Caco-2 (cell line): ENCODE results near the gene SALL4. TPM values are rescaled to one million over a fixed set of nuclear protein-coding genes. Genes with fewer than 3 reads are reported as not detected.

ENCODE experiments used
- BruUV-seq: library from RNA; stranded (reverse); fragments of 400-500 nt; replicated peaks from 2 replicates; lab custom pipeline; 2021; lab: Mats Ljungman, UMichigan
- CTCF ChIA-PET: fragments of 300-600 bp; sonication (Branson Sonifier 250); formaldehyde crosslinking; loops from one replicate; lab custom pipeline; 2022; ENCODE audit warnings: antibody characterized with exemption; lab: Charles Lee
- POLR2A ChIA-PET: fragments of 300-600 bp; sonication (Branson Sonifier 250); formaldehyde crosslinking; loops from one replicate; lab custom pipeline; 2022; ENCODE audit warnings: antibody characterized with exemption; lab: Charles Lee
- DNase-seq, 2 experiments: peaks; one replicate each; pipeline versions ENCODE4 v3.0.0 to v3.0.0-alpha.2; 2020 to 2022
- H3K27me3 ChIP-seq: replicated peaks from 2 replicates; pipeline ENCODE4 v1.6.0; 2011; ENCODE audit warnings: low read length; ENCODE audit not compliant: control insufficient read depth, insufficient read depth
- H3K36me3 ChIP-seq: 2 replicates; pipeline ENCODE4 v1.5.1; 2011; ENCODE audit warnings: low read length; ENCODE audit not compliant: control insufficient read depth, insufficient read depth
- H3K4me1 ChIP-seq: fragments of 250-450 bp; sonication (Bioruptor Pico); 2 replicates; pipeline ENCODE4 v1.5.1; 2020; ENCODE audit warnings: mild to moderate bottlenecking
- H3K4me3 ChIP-seq: 2 replicates; pipeline ENCODE4 v1.5.1; 2011; ENCODE audit warnings: low read depth, mild to moderate bottlenecking, control low read depth, low read length
- H3K9me3 ChIP-seq: fragments of 250-450 bp; sonication (Bioruptor Pico); 2 replicates; pipeline ENCODE4 v1.5.1; 2020; ENCODE audit warnings: mild to moderate bottlenecking, moderate library complexity
- H3K27ac Mint-ChIP-seq: one replicate; pipeline ENCODE4 v1.8.0; 2022; ENCODE audit warnings: mixed read lengths; ENCODE audit not compliant: unreplicated experiment
- H3K27me3 Mint-ChIP-seq: one replicate; pipeline ENCODE4 v1.8.0; 2022; ENCODE audit warnings: mixed read lengths; ENCODE audit not compliant: insufficient read depth, unreplicated experiment
- H3K36me3 Mint-ChIP-seq: one replicate; pipeline ENCODE4 v1.8.0; 2022; ENCODE audit warnings: mild to moderate bottlenecking, mixed read lengths; ENCODE audit not compliant: insufficient read depth, unreplicated experiment
- H3K4me1 Mint-ChIP-seq: one replicate; pipeline ENCODE4 v1.8.0; 2022; ENCODE audit warnings: low read depth, mixed read lengths; ENCODE audit not compliant: unreplicated experiment
- H3K4me3 Mint-ChIP-seq: one replicate; pipeline ENCODE4 v1.8.0; 2022; ENCODE audit warnings: mild to moderate bottlenecking, moderate library complexity, mixed read lengths; ENCODE audit not compliant: unreplicated experiment
- H3K9me3 Mint-ChIP-seq: one replicate; pipeline ENCODE4 v1.8.0; 2022; ENCODE audit warnings: mixed read lengths; ENCODE audit not compliant: unreplicated experiment
- CTCF ChIP-seq, 2 experiments: fragments of 200-600 bp in 1 of 2; IDR thresholded peaks; 1 replicate in 1 of 2; 2 replicates in 1 of 2; pipeline versions ENCODE4 v1.5.1 to v1.8.0; 2011 to 2022; ENCODE audit warnings: antibody characterized with exemption in 1 of 2, control low read depth in 1 of 2, inconsistent platforms in 1 of 2, low read depth in 1 of 2, low read length in 1 of 2, mild to moderate bottlenecking in 1 of 2, moderate library complexity in 1 of 2; ENCODE audit not compliant: insufficient read depth in 1 of 2, severe bottlenecking in 1 of 2, unreplicated experiment in 1 of 2
- intact Hi-C: fragments of 100-400 bp; cut with micrococcal nuclease; formaldehyde crosslinking; loops from one replicate; pipeline ENCODE4 v1.10.0; 2022; ENCODE audit not compliant: unreplicated experiment
- total RNA-seq: library from RNA; stranded (reverse); gene quantifications from 2 replicates; pipeline ENCODE4 v1.2.3, GENCODE V29; 2022

SALL4 gene
- total RNA-seq, 1 experiment from 2014 or later: 75.8 TPM

- no TSS peak for BruUV-seq
- no peak for TF ChIP-seq CTCF (IDR thresholded peaks at IDR 0.05; ENCODE audit: insufficient read depth in 1 of 2, low read depth in 1 of 2, low read length in 1 of 2, severe bottlenecking in 1 of 2, unreplicated experiment in 1 of 2)
- intact Hi-C loops: no loop called here
Observed at GRCh38 chr20:51815383-51816076, 13.2 kb upstream of the SALL4 start.

GRCh38 chr20:51812861-51813260 lies 10.5 kb upstream of the SALL4 start:
- no peaks in the 10 kb centered on the region for H3K9me3 Mint-ChIP-seq
- H3K4me1 ChIP-seq: peaks cover 34% of the 10 kb centered on the region
- H3K27ac Mint-ChIP-seq: no peak overlapping the region
- TF ChIP-seq CTCF (IDR thresholded peaks at IDR 0.05; ENCODE audit: insufficient read depth in 1 of 2, low read depth in 1 of 2, low read length in 1 of 2, severe bottlenecking in 1 of 2, unreplicated experiment in 1 of 2): no peak
- intact Hi-C loops: loop anchor here (2.0 kb wide), 1 partner anchor 26 kb away; no protein-coding TSS in a partner anchor
- no peak overlapping the region for H3K4me3 Mint-ChIP-seq
- H3K36me3 ChIP-seq: no peaks in the 10 kb centered on the region
- H3K4me1 Mint-ChIP-seq: peaks cover 33% of the 10 kb centered on the region
- no TSS peak for BruUV-seq
- no peak overlapping the region for H3K4me3 ChIP-seq
- H3K9me3 ChIP-seq: no peaks in the 10 kb centered on the region
- POLR2A ChIA-PET: no interaction called here
- H3K36me3 Mint-ChIP-seq: no peaks in the 10 kb centered on the region
- no peaks in the 10 kb centered on the region for H3K27me3 Mint-ChIP-seq
- DNase-seq: no peak
- no peaks in the 10 kb centered on the region for H3K27me3 ChIP-seq
- CTCF ChIA-PET: interaction anchor here (0.8 kb wide), 1 partner anchor 248 kb away, joined by 3 read pairs; no protein-coding TSS in a partner anchor

More at GRCh38 chr20:51815383-51816076, 13.2 kb upstream of the SALL4 start:
- Histone ChIP-seq H3K9me3 (no peaks in the 10 kb centered on the region), H3K4me1 (peaks cover 21% of the 10 kb centered on the region), H3K4me3 (no peak overlapping the region), H3K27me3 (no peaks in the 10 kb centered on the region), H3K36me3 (no peaks in the 10 kb centered on the region)
- Mint-ChIP-seq H3K4me3 (no peak overlapping the region), H3K36me3 (no peaks in the 10 kb centered on the region), H3K27me3 (no peaks in the 10 kb centered on the region), H3K4me1 (peaks cover 33% of the 10 kb centered on the region), H3K27ac (peak overlapping the region; percentile 1), H3K9me3 (no peaks in the 10 kb centered on the region)
- ChIA-PET POLR2A (no interaction called here), CTCF (interaction anchor here (0.7 to 0.9 kb wide), 2 partner anchors 22 to 87 kb away, joined by 3 to 10 read pairs; no protein-coding TSS in a partner anchor)
- no peak for DNase-seq

GRCh38 chr20:51811514-51812128 lies 9.3 kb upstream of the SALL4 start:
- Histone ChIP-seq H3K9me3 (no peaks in the 10 kb centered on the region), H3K27me3 (no peaks in the 10 kb centered on the region), H3K4me3 (no peak overlapping the region), H3K4me1 (peaks cover 36% of the 10 kb centered on the region), H3K36me3 (no peaks in the 10 kb centered on the region)
- no peak for TF ChIP-seq CTCF (IDR thresholded peaks at IDR 0.05; ENCODE audit: insufficient read depth in 1 of 2, low read depth in 1 of 2, low read length in 1 of 2, severe bottlenecking in 1 of 2, unreplicated experiment in 1 of 2)
- Mint-ChIP-seq H3K27me3 (no peaks in the 10 kb centered on the region), H3K4me3 (no peak overlapping the region), H3K4me1 (peaks cover 33% of the 10 kb centered on the region), H3K36me3 (no peaks in the 10 kb centered on the region), H3K9me3 (no peaks in the 10 kb centered on the region), H3K27ac (peak overlapping the region; percentile 0)
- BruUV-seq: no TSS peak
- ChIA-PET CTCF (interaction anchor here (1.0 kb wide), 1 partner anchor 11 kb away, joined by 5 read pairs; no protein-coding TSS in a partner anchor), POLR2A (no interaction called here)
- no peak for DNase-seq
- intact Hi-C loops: loop anchor here (2.0 kb wide), 2 partner anchors 27 to 61 kb away; no protein-coding TSS in a partner anchor
